H1 (cell line): ENCODE measurements around the gene DDX21. TPM values are rescaled to one million over a fixed set of nuclear protein-coding genes. Genes with fewer than 3 reads are reported as not detected.

Experiments used
- BACH1 ChIP-seq: IDR thresholded peaks from 2 replicates; pipeline ENCODE4 v1.6.1; 2012; ENCODE audit warnings: low read length, improper control_type of control experiment
- polyA plus RNA-seq, 7 experiments: library from polyadenylated mRNA; depleted of rRNA in 3 of 7; stranded (reverse) in 5 of 7; unstranded in 2 of 7; fragments of >200 nt in 5 of 7; fragments of 200-250 nt in 2 of 7; gene quantifications; 1 replicate in 5 of 7; 2 replicates in 1 of 7; 4 replicates in 1 of 7; pipeline versions ENCODE4 v1.2.1 to v1.2.3, GENCODE V29; 2011 to 2013; ENCODE audit warnings: missing spikeins in 2 of 7, mixed read lengths in 2 of 7
- total RNA-seq: library from RNA; stranded (reverse); fragmentation: NEBNext Ultra II Directional; extraction: Animal tissue kit (Norgen Biotek cat#: 25700); gene quantifications from 2 replicates; pipeline ENCODE4 v1.2.1, GENCODE V29; 2021

Gene DDX21
- total and polyA plus RNA-seq, 2 of the 8 experiments (the other 6 are each of a cell fraction or from before 2014, with no cell fraction given) = 67.0 to 195 TPM

- no peak for TF ChIP-seq BACH1
These were observed 41.2 kb downstream of the DDX21 start (continued) for GRCh38 chr10:68997211-68997610.
